H9 (cell line): ENCODE measurements around the gene ANKRD36. TPM values are rescaled to one million over a fixed set of nuclear protein-coding genes. Genes with fewer than 3 reads are reported as not detected.
"Not testable (repeated sequence)": the region's sequence is repeated elsewhere in the genome, so short reads cannot be mapped to it uniquely, and the experiment has no call there.

ENCODE experiments used
- DNase-seq: peaks from one replicate; pipeline ENCODE4 v3.0.0-alpha.2; 2017
- H2AFZ ChIP-seq: one replicate; pipeline ENCODE4 v1.6.1; 2013; ENCODE audit warnings: mild to moderate bottlenecking, low read length, control low read depth, moderate library complexity
- H2AK5ac ChIP-seq: 2 replicates; pipeline ENCODE4 v1.6.1; 2013; ENCODE audit warnings: low read length, control low read depth, mixed read lengths; ENCODE audit not compliant: insufficient read length
- H2BK120ac ChIP-seq: one replicate; pipeline ENCODE4 v1.6.1; 2013; ENCODE audit warnings: low read depth, mild to moderate bottlenecking, low read length, control low read depth, inconsistent platforms; ENCODE audit not compliant: poor library complexity, severe bottlenecking
- H2BK12ac ChIP-seq: 2 replicates; pipeline ENCODE4 v1.6.1; 2013; ENCODE audit warnings: low read length, control low read depth, mixed read lengths, low read depth; ENCODE audit not compliant: insufficient read length
- H2BK15ac ChIP-seq: 2 replicates; pipeline ENCODE4 v1.6.1; 2013; ENCODE audit warnings: low read depth, low read length, control low read depth
- H2BK20ac ChIP-seq: one replicate; pipeline ENCODE4 v1.6.1; 2013; ENCODE audit warnings: low read depth, mild to moderate bottlenecking, low read length, control low read depth, inconsistent platforms; ENCODE audit not compliant: poor library complexity, severe bottlenecking
- H2BK5ac ChIP-seq: 2 replicates; pipeline ENCODE4 v1.6.1; 2013; ENCODE audit warnings: low read length, control low read depth, mixed read lengths; ENCODE audit not compliant: insufficient read length
- H3K14ac ChIP-seq: 2 replicates; pipeline ENCODE4 v1.6.1; 2013; ENCODE audit warnings: low read length, control low read depth; ENCODE audit not compliant: insufficient read depth
- H3K18ac ChIP-seq: 2 replicates; pipeline ENCODE4 v1.6.1; 2013; ENCODE audit warnings: low read depth, mild to moderate bottlenecking, mixed read lengths, low read length, control low read depth; ENCODE audit not compliant: insufficient read length
- H3K23ac ChIP-seq: 2 replicates; pipeline ENCODE4 v1.6.1; 2013; ENCODE audit warnings: low read length, control low read depth, mixed read lengths, low read depth; ENCODE audit not compliant: insufficient read length
- H3K23me2 ChIP-seq: 2 replicates; pipeline ENCODE4 v1.6.1; 2013; ENCODE audit warnings: low read depth, mild to moderate bottlenecking, mixed read lengths, low read length, control low read depth; ENCODE audit not compliant: insufficient read length, poor library complexity, severe bottlenecking
- H3K27ac ChIP-seq: 2 replicates; pipeline ENCODE4 v1.5.1; 2013; ENCODE audit warnings: low read length, control low read depth, mixed read lengths, low read depth; ENCODE audit not compliant: insufficient read length
- H3K27me3 ChIP-seq: 2 replicates; pipeline ENCODE4 v1.6.1; 2013; ENCODE audit warnings: low read length, control low read depth, inconsistent platforms; ENCODE audit not compliant: insufficient read depth
- H3K4ac ChIP-seq: 2 replicates; pipeline ENCODE4 v1.6.1; 2013; ENCODE audit warnings: low read depth, mild to moderate bottlenecking, control low read depth, inconsistent platforms, low read length, moderate library complexity
- H3K4me1 ChIP-seq: 2 replicates; pipeline ENCODE4 v1.6.1; 2013; ENCODE audit warnings: low read length, control low read depth, inconsistent platforms; ENCODE audit not compliant: insufficient read depth
- H3K4me2 ChIP-seq: 2 replicates; pipeline ENCODE4 v1.6.1; 2013; ENCODE audit warnings: low read length, control low read depth, mixed read lengths; ENCODE audit not compliant: insufficient read length, insufficient read depth
- H3K56ac ChIP-seq: 2 replicates; pipeline ENCODE4 v1.6.1; 2013; ENCODE audit warnings: low read depth, mild to moderate bottlenecking, mixed read lengths, low read length, control low read depth; ENCODE audit not compliant: insufficient read length
- H3K79me1 ChIP-seq: 2 replicates; pipeline ENCODE4 v1.6.1; 2013; ENCODE audit warnings: low read depth, mild to moderate bottlenecking, moderate library complexity, low read length, control low read depth, inconsistent platforms; ENCODE audit not compliant: insufficient read depth, poor library complexity, severe bottlenecking
- H3K79me2 ChIP-seq: 2 replicates; pipeline ENCODE4 v1.6.1; 2013; ENCODE audit warnings: low read length, control low read depth, inconsistent platforms; ENCODE audit not compliant: insufficient read depth
- H3K9ac ChIP-seq: 2 replicates; pipeline ENCODE4 v1.6.1; 2013; ENCODE audit warnings: low read length, control low read depth, mixed read lengths; ENCODE audit not compliant: insufficient read length; ENCODE audit errors: extremely low read depth
- H3K9me3 ChIP-seq: one replicate; pipeline ENCODE4 v1.6.1; 2013; ENCODE audit warnings: low read depth, low read length, inconsistent platforms; ENCODE audit not compliant: control insufficient read depth
- H3T11ph ChIP-seq: one replicate; pipeline ENCODE4 v1.6.1; 2013; ENCODE audit warnings: mild to moderate bottlenecking, low read length, control low read depth, inconsistent platforms
- H4K20me1 ChIP-seq: one replicate; pipeline ENCODE4 v1.6.1; 2013; ENCODE audit not compliant: control insufficient read depth, insufficient read length, insufficient read depth
- H4K5ac ChIP-seq: 2 replicates; pipeline ENCODE4 v1.6.1; 2013; ENCODE audit warnings: low read depth, mild to moderate bottlenecking, mixed read lengths, low read length, control low read depth; ENCODE audit not compliant: insufficient read length
- H4K8ac ChIP-seq: replicated peaks from 2 replicates; pipeline ENCODE4 v1.6.1; 2013; ENCODE audit warnings: low read length, control low read depth, mixed read lengths, low read depth; ENCODE audit not compliant: insufficient read length
- H4K91ac ChIP-seq: 2 replicates; pipeline ENCODE4 v1.6.1; 2013; ENCODE audit warnings: low read depth, mild to moderate bottlenecking, moderate library complexity, mixed read lengths, low read length, control low read depth; ENCODE audit not compliant: insufficient read length
- H3K27ac Mint-ChIP-seq, 3 experiments: 2 replicates in 2 of 3; 3 replicates in 1 of 3; pipeline ENCODE4 v1.8.0; 2020 to 2021; ENCODE audit warnings: mixed read lengths in 3 of 3, mild to moderate bottlenecking in 1 of 3, moderate library complexity in 1 of 3
- H3K27me3 Mint-ChIP-seq: 2 replicates; pipeline ENCODE4 v1.8.0; 2021; ENCODE audit warnings: low read depth, mild to moderate bottlenecking, moderate library complexity, mixed read lengths
- H3K36me3 Mint-ChIP-seq, 3 experiments: 2 replicates in 2 of 3; 3 replicates in 1 of 3; pipeline ENCODE4 v1.8.0; 2020 to 2021; ENCODE audit warnings: low read depth in 3 of 3, mixed read lengths in 3 of 3; ENCODE audit not compliant: insufficient read depth in 1 of 3
- H3K4me1 Mint-ChIP-seq, 2 experiments: 2 replicates each; pipeline ENCODE4 v1.8.0; 2020; ENCODE audit warnings: mixed read lengths in 2 of 2
- H3K4me3 Mint-ChIP-seq, 2 experiments: 2 replicates in 1 of 2; 3 replicates in 1 of 2; pipeline ENCODE4 v1.8.0; 2020 to 2021; ENCODE audit warnings: mild to moderate bottlenecking in 2 of 2, mixed read lengths in 2 of 2, moderate library complexity in 1 of 2
- H3K9me3 Mint-ChIP-seq, 2 experiments: 2 replicates in 1 of 2; 3 replicates in 1 of 2; pipeline ENCODE4 v1.8.0; 2020; ENCODE audit warnings: mild to moderate bottlenecking in 2 of 2, mixed read lengths in 2 of 2, moderate library complexity in 1 of 2
- WGBS: extraction: QIAGEN DNeasy Blood & Tissue Kit; methylation state at CpG from one replicate; pipeline ENCODE4 v1.1.7; 2013; ENCODE audit warnings: missing lambda C conversion rate, low lambda C conversion rate, mixed read lengths; ENCODE audit not compliant: insufficient read length; ENCODE audit errors: extremely low coverage; 5-methylcytosine and 5-hydroxymethylcytosine counted together
- total RNA-seq: library from RNA; stranded (reverse); gene quantifications from 2 replicates; pipeline ENCODE4 v1.2.1, GENCODE V29; 2021

ANKRD36 gene
- total RNA-seq, 1 experiment from 2014 or later: 9.8 TPM

DNA sequence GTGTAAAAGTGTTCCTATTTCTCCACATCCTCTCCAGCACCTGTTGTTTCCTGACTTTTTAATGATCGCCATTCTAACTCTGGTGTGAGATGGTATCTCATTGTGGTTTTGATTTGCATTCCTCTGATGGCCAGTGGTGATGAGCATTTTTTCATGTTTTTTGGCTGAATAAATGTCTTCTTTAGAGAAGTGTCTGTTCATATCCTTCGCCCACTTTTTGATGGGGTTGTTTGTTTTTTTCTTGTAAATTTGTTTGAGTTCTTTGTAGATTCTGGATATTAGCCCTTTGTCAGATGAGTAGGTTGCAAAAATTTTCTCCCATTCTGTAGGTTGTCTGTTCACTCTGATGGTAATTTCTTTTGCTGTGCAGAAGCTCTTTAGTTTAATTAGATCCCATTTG is 16.1 kb downstream of the ANKRD36 start:
- H2AK5ac ChIP-seq, H3K23me2 ChIP-seq, H3K4me1 ChIP-seq, H3T11ph ChIP-seq, H2BK120ac ChIP-seq, H4K5ac ChIP-seq, H4K8ac ChIP-seq, H3K9ac ChIP-seq, H3K9me3 Mint-ChIP-seq, H3K56ac ChIP-seq, H3K4me2 ChIP-seq, H3K4me1 Mint-ChIP-seq, H4K91ac ChIP-seq, H2AFZ ChIP-seq, H3K14ac ChIP-seq, H3K4ac ChIP-seq, H2BK5ac ChIP-seq, H3K27ac Mint-ChIP-seq, DNase-seq, H2BK12ac ChIP-seq, H3K79me2 ChIP-seq, H2BK15ac ChIP-seq, H4K20me1 ChIP-seq, H3K27me3 Mint-ChIP-seq, H3K9me3 ChIP-seq, H3K79me1 ChIP-seq, H3K4me3 Mint-ChIP-seq, H3K27me3 ChIP-seq, H3K27ac ChIP-seq, H3K18ac ChIP-seq, H3K23ac ChIP-seq, H2BK20ac ChIP-seq: not testable (repeated sequence)
- no CpG with 5 or more reads among the region's 2 CpGs for WGBS
- peaks cover 14 to 15% (median 15%) of the 10 kb centered on the region in 3 experiments for H3K36me3 Mint-ChIP-seq

DNA sequence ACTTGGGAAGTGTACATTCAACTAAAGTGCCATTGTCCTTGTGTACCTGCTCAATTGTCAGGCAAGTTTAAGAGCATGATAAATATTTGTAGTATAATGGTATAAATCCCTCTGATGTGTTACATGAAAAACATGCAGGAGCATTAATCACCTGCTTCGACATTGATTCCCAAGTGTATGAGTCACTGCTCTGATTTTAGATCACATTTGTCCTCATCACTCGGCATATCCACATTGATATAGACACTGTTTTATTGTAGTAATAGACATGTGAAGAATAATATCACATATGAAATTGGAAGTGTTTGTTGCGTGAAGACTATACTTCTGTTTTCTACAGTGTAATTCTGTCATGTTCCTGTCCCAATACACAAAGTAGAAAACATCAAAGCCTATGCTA is 31.1 kb downstream of the ANKRD36 start:
- H3K56ac ChIP-seq, H4K91ac ChIP-seq, H2BK15ac ChIP-seq, H2AK5ac ChIP-seq, DNase-seq, H3T11ph ChIP-seq, H3K4ac ChIP-seq, H2BK12ac ChIP-seq, H3K27me3 Mint-ChIP-seq, H4K5ac ChIP-seq, H3K27ac Mint-ChIP-seq, H3K27me3 ChIP-seq, H3K9ac ChIP-seq, H3K36me3 Mint-ChIP-seq, H2BK120ac ChIP-seq, H3K4me2 ChIP-seq, H2BK20ac ChIP-seq, H4K20me1 ChIP-seq, H3K9me3 Mint-ChIP-seq, H3K14ac ChIP-seq, H3K27ac ChIP-seq, H2BK5ac ChIP-seq, H3K4me1 ChIP-seq, H2AFZ ChIP-seq, H3K4me1 Mint-ChIP-seq, H4K8ac ChIP-seq, H3K79me2 ChIP-seq, H3K23me2 ChIP-seq, H3K79me1 ChIP-seq, H3K23ac ChIP-seq, H3K18ac ChIP-seq, H3K4me3 Mint-ChIP-seq, H3K9me3 ChIP-seq: not testable (repeated sequence)
- WGBS: no CpG with 5 or more reads among the region's 3 CpGs
